CD4-positive, alpha-beta memory T cell (primary cell): ENCODE measurements around the gene NMNAT3. TPM values are rescaled to one million over a fixed set of nuclear protein-coding genes. Genes with fewer than 3 reads are reported as not detected.

Experiments used
- CTCF ChIA-PET: fragments of 350-600 bp; sonication (Branson Sonifier 250); formaldehyde crosslinking; loops from one replicate; lab custom pipeline; 2021; ENCODE audit warnings: inconsistent platforms; ENCODE audit not compliant: partially characterized antibody; lab: Charles Lee
- POLR2A ChIA-PET: fragments of 350-600 bp; sonication (Branson Sonifier 250); formaldehyde crosslinking; loops from one replicate; lab custom pipeline; 2021; ENCODE audit not compliant: partially characterized antibody; lab: Charles Lee
- DNase-seq, 5 donors: peaks; one replicate each; pipeline versions ENCODE4 v3.0.0 to v3.0.0-alpha.2; 2020 to 2022; ENCODE audit warnings: mixed read lengths in 1 of 5
- H3K27ac ChIP-seq: one replicate; pipeline ENCODE4 v1.7.0; 2013; ENCODE audit warnings: low read depth, low read length
- H3K27me3 ChIP-seq: 2 replicates; pipeline ENCODE4 v1.7.0; 2013; ENCODE audit warnings: mild to moderate bottlenecking, low read length, moderate library complexity; ENCODE audit not compliant: insufficient read depth
- H3K36me3 ChIP-seq: 2 replicates; pipeline ENCODE4 v1.7.0; 2013; ENCODE audit warnings: mild to moderate bottlenecking, low read length, moderate library complexity; ENCODE audit not compliant: insufficient read depth
- H3K4me1 ChIP-seq: 2 replicates; pipeline ENCODE4 v1.7.0; 2013; ENCODE audit warnings: mild to moderate bottlenecking, low read length, moderate library complexity; ENCODE audit not compliant: insufficient read depth
- H3K4me3 ChIP-seq, 2 donors: one replicate each; pipeline ENCODE4 v1.7.0; 2013; ENCODE audit warnings: low read length in 2 of 2, mild to moderate bottlenecking in 1 of 2
- H3K9me3 ChIP-seq, 2 donors: one replicate each; pipeline ENCODE4 v1.7.0; 2013; ENCODE audit warnings: low read length in 2 of 2, control low read depth in 1 of 2; ENCODE audit not compliant: control insufficient read depth in 1 of 2
- H3K27ac Mint-ChIP-seq, 7 donors: one replicate each; pipeline ENCODE4 v1.8.0; 2020 to 2021; ENCODE audit warnings: mixed read lengths in 7 of 7, mild to moderate bottlenecking in 6 of 7, inconsistent platforms in 3 of 7, moderate library complexity in 3 of 7
- H3K27me3 Mint-ChIP-seq, 2 donors: one replicate each; pipeline ENCODE4 v1.8.0; 2020 to 2021; ENCODE audit warnings: mixed read lengths in 2 of 2
- H3K36me3 Mint-ChIP-seq, 2 donors: one replicate each; pipeline ENCODE4 v1.8.0; 2020 to 2021; ENCODE audit warnings: mixed read lengths in 2 of 2, inconsistent platforms in 1 of 2, mild to moderate bottlenecking in 1 of 2
- H3K4me1 Mint-ChIP-seq, 4 donors: one replicate each; pipeline ENCODE4 v1.8.0; 2020 to 2021; ENCODE audit warnings: mixed read lengths in 4 of 4, mild to moderate bottlenecking in 1 of 4
- H3K4me3 Mint-ChIP-seq, 8 donors: one replicate each; pipeline ENCODE4 v1.8.0; 2020 to 2021; ENCODE audit warnings: mixed read lengths in 8 of 8, mild to moderate bottlenecking in 7 of 8, moderate library complexity in 6 of 8, inconsistent platforms in 3 of 8
- H3K9me3 Mint-ChIP-seq, 8 donors: one replicate each; pipeline ENCODE4 v1.8.0; 2020 to 2021; ENCODE audit warnings: mixed read lengths in 8 of 8, mild to moderate bottlenecking in 5 of 8, inconsistent platforms in 3 of 8, moderate library complexity in 1 of 8
- intact Hi-C: fragments of 100-400 bp; cut with micrococcal nuclease; formaldehyde crosslinking; loops from one replicate; pipeline ENCODE4 v1.15.1; 2023
- polyA plus RNA-seq, 2 donors: library from polyadenylated mRNA; unstranded; fragments of 300-500 nt; fragmentation: Illumina TruSeq; gene quantifications; one replicate each; pipeline ENCODE4 v1.2.3, GENCODE V29; 2021
- total RNA-seq, 2 experiments: library from RNA; stranded (reverse); gene quantifications; one replicate each; pipeline ENCODE4 v1.2.3, GENCODE V29; 2021

Gene NMNAT3
- total and polyA plus RNA-seq, 4 experiments from 2014 or later, result 1.6 to 4.0 (median 2.2) TPM

DNA sequence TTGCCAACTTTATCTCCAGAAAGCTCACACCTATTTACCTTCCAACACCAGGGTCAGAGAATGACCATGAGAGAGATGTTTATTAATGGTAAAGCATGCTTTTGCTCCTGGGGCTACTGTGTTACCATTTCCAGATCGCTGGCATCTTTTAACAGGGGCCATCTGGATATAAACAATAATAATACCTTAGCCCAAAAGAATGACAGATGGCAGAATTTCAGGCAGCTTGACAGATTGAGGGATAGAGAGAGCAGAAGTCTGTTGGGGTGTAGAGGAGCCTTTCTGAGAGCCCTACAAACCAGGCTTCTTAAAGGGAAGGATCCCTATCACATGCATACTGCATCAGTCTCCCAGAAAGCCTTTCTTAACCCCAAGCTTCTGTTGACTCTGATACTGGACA lies 156.0 kb downstream of the NMNAT3 start:
- no peaks in the 10 kb centered on the region for H3K9me3 ChIP-seq
- ChIA-PET CTCF (no interaction called here), POLR2A (no interaction called here)
- peaks cover 0 to 1% of the 10 kb centered on the region in 2 donors for H3K27me3 Mint-ChIP-seq
- no peak for DNase-seq
- H3K27ac Mint-ChIP-seq, result no peak overlapping the region
- H3K4me1 Mint-ChIP-seq, result no peaks in the 10 kb centered on the region
- no peaks in the 10 kb centered on the region for H3K36me3 Mint-ChIP-seq
- H3K4me3 ChIP-seq, result no peak overlapping the region
- intact Hi-C loops, result no loop called here
- H3K36me3 ChIP-seq, result no peaks in the 10 kb centered on the region
- no peaks in the 10 kb centered on the region for H3K4me1 ChIP-seq
- no peak overlapping the region for H3K4me3 Mint-ChIP-seq
- no peaks in the 10 kb centered on the region for H3K9me3 Mint-ChIP-seq
- no peak overlapping the region for H3K27ac ChIP-seq
- H3K27me3 ChIP-seq, result no peaks in the 10 kb centered on the region

- no peak for DNase-seq
- no peak overlapping the region for H3K4me3 ChIP-seq
- ChIA-PET CTCF (no interaction called here), POLR2A (interaction anchor here (0.7 kb wide), 1 partner anchor 11 kb away, joined by 3 read pairs; no protein-coding TSS in a partner anchor)
- H3K27me3 ChIP-seq, result no peaks in the 10 kb centered on the region
- H3K4me1 Mint-ChIP-seq, result no peaks in the 10 kb centered on the region
- no peaks in the 10 kb centered on the region for H3K4me1 ChIP-seq
- intact Hi-C loops, result no loop called here
- H3K27me3 Mint-ChIP-seq, result peaks cover 0 to 1% of the 10 kb centered on the region in 2 donors
- H3K36me3 ChIP-seq, result no peaks in the 10 kb centered on the region
- H3K9me3 ChIP-seq, result no peaks in the 10 kb centered on the region
- no peaks in the 10 kb centered on the region for H3K9me3 Mint-ChIP-seq
- H3K36me3 Mint-ChIP-seq, result no peaks in the 10 kb centered on the region
- H3K4me3 Mint-ChIP-seq, result no peak overlapping the region
- no peak overlapping the region for H3K27ac ChIP-seq
- no peak overlapping the region for H3K27ac Mint-ChIP-seq
These were observed 156.6 kb downstream of the NMNAT3 start for GRCh38 chr3:139521144-139521543.

- H3K9me3 Mint-ChIP-seq, result no peaks in the 10 kb centered on the region
- peaks cover 0 to 1% of the 10 kb centered on the region in 2 donors for H3K27me3 Mint-ChIP-seq
- Histone ChIP-seq H3K27ac (no peak overlapping the region), H3K36me3 (no peaks in the 10 kb centered on the region), H3K4me3 (no peak overlapping the region), H3K4me1 (no peaks in the 10 kb centered on the region), H3K9me3 (no peaks in the 10 kb centered on the region), H3K27me3 (no peaks in the 10 kb centered on the region)
- intact Hi-C loops, result no loop called here
- H3K4me3 Mint-ChIP-seq, result no peak overlapping the region
- DNase-seq, result no peak
- H3K4me1 Mint-ChIP-seq, result no peaks in the 10 kb centered on the region
- H3K36me3 Mint-ChIP-seq, result no peaks in the 10 kb centered on the region
- CTCF ChIA-PET, result no interaction called here
- no peak overlapping the region for H3K27ac Mint-ChIP-seq
- POLR2A ChIA-PET, result interaction anchor here (0.7 kb wide), 1 partner anchor 12 kb away, joined by 3 read pairs; no protein-coding TSS in a partner anchor
These were observed 157.6 kb downstream of the NMNAT3 start for GRCh38 chr3:139519998-139520737.

DNA sequence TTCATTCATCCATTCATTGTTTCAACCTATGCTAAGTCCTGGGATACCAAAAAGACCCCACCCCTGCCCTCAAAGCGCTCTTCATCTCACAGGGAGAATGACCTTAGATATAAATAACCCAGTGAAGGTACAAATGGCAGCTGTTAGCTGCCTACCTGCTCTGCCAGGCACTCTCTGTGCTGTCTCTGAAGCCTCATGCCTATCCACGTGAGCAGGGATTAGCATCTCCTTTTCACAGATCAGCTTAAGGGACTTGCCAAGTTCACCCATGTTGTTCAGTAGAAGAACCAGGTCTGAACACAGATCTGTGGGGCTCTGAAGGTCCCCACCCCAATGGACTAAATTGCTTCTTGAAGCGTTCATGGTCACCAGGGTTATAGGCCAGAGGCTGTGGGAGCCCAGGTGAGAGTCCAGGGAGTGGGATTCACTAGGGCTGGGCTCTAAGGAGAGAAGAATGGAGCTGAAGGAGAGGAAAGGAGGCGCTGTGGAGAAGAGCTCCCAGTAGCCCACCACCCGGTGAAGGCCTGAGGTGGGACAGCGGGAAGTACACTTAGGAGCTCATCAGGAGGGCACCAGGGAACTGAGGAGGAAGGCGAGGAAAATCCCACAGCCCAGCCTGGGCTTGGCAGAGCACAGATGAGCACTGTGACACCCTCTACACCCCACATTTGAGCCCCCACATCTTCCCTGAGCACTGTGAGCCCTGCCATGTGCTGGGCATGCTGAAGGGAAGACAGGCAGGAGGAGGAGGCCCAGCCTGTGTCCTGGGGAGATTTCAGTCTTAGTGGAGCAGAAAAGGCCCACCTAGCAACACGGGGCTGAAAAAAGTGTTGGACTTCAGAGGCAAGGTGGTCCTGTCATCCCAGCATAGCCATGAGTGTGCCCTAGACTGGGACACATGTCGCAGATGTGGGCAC lies 158.6 kb downstream of the NMNAT3 start:
- H3K36me3 ChIP-seq, result no peaks in the 10 kb centered on the region
- no peak for DNase-seq
- Mint-ChIP-seq H3K4me1 (no peaks in the 10 kb centered on the region), H3K27me3 (peaks cover 0 to 1% of the 10 kb centered on the region in 2 donors), H3K36me3 (no peaks in the 10 kb centered on the region), H3K27ac (no peak overlapping the region), H3K9me3 (no peaks in the 10 kb centered on the region), H3K4me3 (no peak overlapping the region)
- intact Hi-C loops, result no loop called here
- H3K4me3 ChIP-seq, result no peak overlapping the region
- ChIA-PET POLR2A (no interaction called here), CTCF (no interaction called here)
- H3K27ac ChIP-seq, result no peak overlapping the region
- no peaks in the 10 kb centered on the region for H3K4me1 ChIP-seq
- H3K27me3 ChIP-seq, result no peaks in the 10 kb centered on the region
- no peaks in the 10 kb centered on the region for H3K9me3 ChIP-seq

DNA sequence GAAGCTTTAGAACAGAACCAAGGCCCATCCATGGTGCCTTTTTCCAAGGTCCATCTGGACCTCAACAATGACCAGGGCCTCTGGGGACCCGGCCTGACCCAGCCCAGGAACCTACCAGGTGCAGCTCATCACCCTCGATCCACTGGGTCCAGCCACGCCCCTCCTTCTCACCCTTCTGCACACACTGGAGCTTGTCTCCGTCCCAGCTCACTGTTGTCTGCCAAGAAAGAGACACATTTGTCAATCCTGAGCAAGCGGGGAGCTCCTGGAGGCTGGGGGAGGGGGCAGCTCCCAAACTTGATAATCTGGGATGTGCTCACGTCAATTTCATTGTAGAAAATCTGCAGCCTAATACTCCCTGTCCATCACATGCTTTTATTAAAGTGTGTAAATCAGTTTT lies 159.5 kb downstream of the NMNAT3 start:
- Mint-ChIP-seq H3K27ac (no peak overlapping the region), H3K36me3 (no peaks in the 10 kb centered on the region), H3K4me1 (no peaks in the 10 kb centered on the region), H3K27me3 (no peaks in the 10 kb centered on the region), H3K4me3 (no peak overlapping the region), H3K9me3 (no peaks in the 10 kb centered on the region)
- H3K36me3 ChIP-seq, result no peaks in the 10 kb centered on the region
- intact Hi-C loops, result no loop called here
- DNase-seq, result no peak
- ChIA-PET POLR2A (no interaction called here), CTCF (no interaction called here)
- H3K9me3 ChIP-seq, result no peaks in the 10 kb centered on the region
- H3K4me1 ChIP-seq, result no peaks in the 10 kb centered on the region
- no peaks in the 10 kb centered on the region for H3K27me3 ChIP-seq
- no peak overlapping the region for H3K4me3 ChIP-seq
- no peak overlapping the region for H3K27ac ChIP-seq

- ChIA-PET POLR2A (no interaction called here), CTCF (no interaction called here)
- no peaks in the 10 kb centered on the region for H3K4me1 ChIP-seq
- Mint-ChIP-seq H3K36me3 (no peaks in the 10 kb centered on the region), H3K9me3 (no peaks in the 10 kb centered on the region), H3K4me1 (no peaks in the 10 kb centered on the region), H3K27me3 (no peaks in the 10 kb centered on the region), H3K4me3 (no peak overlapping the region), H3K27ac (no peak overlapping the region)
- no peaks in the 10 kb centered on the region for H3K9me3 ChIP-seq
- H3K36me3 ChIP-seq, result no peaks in the 10 kb centered on the region
- no peak overlapping the region for H3K27ac ChIP-seq
- intact Hi-C loops, result no loop called here
- no peaks in the 10 kb centered on the region for H3K27me3 ChIP-seq
- H3K4me3 ChIP-seq, result no peak overlapping the region
- DNase-seq, result no peak
These were observed 160.3 kb downstream of the NMNAT3 start for GRCh38 chr3:139517321-139518065.

GRCh38 chr3:139514741-139515140 lies 163.0 kb downstream of the NMNAT3 start:
- Mint-ChIP-seq H3K27me3 (peaks cover 0 to 2% of the 10 kb centered on the region in 2 donors), H3K9me3 (no peaks in the 10 kb centered on the region), H3K4me1 (no peaks in the 10 kb centered on the region), H3K36me3 (no peaks in the 10 kb centered on the region), H3K4me3 (no peak overlapping the region), H3K27ac (no peak overlapping the region)
- ChIA-PET POLR2A (no interaction called here), CTCF (no interaction called here)
- Histone ChIP-seq H3K27ac (no peak overlapping the region), H3K27me3 (no peaks in the 10 kb centered on the region), H3K36me3 (no peaks in the 10 kb centered on the region), H3K4me3 (no peak overlapping the region), H3K9me3 (no peaks in the 10 kb centered on the region), H3K4me1 (no peaks in the 10 kb centered on the region)
- intact Hi-C loops, result no loop called here
- no peak for DNase-seq
